ENCODE data around the gene ANKRD6.

The ANKRD6 gene

GRCh38 chr6:89526563-89526869 is 93.6 kb downstream of the ANKRD6 start:
- TF ChIP-seq, protein P1, sequence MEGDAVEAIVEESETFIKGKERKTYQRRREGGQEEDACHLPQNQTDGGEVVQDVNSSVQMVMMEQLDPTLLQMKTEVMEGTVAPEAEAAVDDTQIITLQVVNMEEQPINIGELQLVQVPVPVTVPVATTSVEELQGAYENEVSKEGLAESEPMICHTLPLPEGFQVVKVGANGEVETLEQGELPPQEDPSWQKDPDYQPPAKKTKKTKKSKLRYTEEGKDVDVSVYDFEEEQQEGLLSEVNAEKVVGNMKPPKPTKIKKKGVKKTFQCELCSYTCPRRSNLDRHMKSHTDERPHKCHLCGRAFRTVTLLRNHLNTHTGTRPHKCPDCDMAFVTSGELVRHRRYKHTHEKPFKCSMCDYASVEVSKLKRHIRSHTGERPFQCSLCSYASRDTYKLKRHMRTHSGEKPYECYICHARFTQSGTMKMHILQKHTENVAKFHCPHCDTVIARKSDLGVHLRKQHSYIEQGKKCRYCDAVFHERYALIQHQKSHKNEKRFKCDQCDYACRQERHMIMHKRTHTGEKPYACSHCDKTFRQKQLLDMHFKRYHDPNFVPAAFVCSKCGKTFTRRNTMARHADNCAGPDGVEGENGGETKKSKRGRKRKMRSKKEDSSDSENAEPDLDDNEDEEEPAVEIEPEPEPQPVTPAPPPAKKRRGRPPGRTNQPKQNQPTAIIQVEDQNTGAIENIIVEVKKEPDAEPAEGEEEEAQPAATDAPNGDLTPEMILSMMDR (IDR thresholded peaks at IDR 0.05; ENCODE audit: low read depth, low read length) = no peak
- H3K4me3 ChIP-seq (ENCODE audit: low read depth, low read length) = no peak overlapping the region
- in situ Hi-C loops (cut with HindIII; ENCODE audit: low sequenced_read_pairs) = no loop called here
- no peak for DNase-seq (ENCODE audit: low read depth, low spot score)

- no peak for DNase-seq (ENCODE audit: low read depth, low spot score)
- no peak overlapping the region for H3K4me3 ChIP-seq (ENCODE audit: low read depth, low read length)
- in situ Hi-C loops (cut with HindIII; ENCODE audit: low sequenced_read_pairs) = no loop called here
Measured at GRCh38 chr6:89527634-89528033, 94.7 kb downstream of the ANKRD6 start.

DNA sequence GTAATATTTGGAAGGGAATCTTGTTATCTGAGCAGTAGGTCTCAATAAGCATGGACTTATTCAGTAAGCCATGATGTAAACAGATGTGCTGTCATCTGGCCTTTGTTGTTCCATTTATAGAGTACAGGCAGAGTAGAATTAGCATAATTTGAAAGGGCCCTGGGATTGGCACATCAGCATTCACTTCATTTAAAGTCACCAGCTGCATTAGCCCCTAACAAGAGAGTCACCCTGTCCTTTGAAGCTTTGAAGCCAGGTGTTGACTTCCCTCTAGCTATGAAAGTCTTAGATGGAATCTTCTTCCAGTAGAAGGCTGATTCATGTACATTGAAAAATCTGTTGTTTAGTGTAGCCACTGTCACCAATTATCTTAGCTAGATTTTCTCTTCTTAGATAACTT is 95.9 kb downstream of the ANKRD6 start:
- in situ Hi-C loops (cut with HindIII; ENCODE audit: low sequenced_read_pairs) = no loop called here
- no peak for DNase-seq (ENCODE audit: low read depth, low spot score)
- no peak overlapping the region for H3K4me3 ChIP-seq (ENCODE audit: low read depth, low read length)
- TF ChIP-seq, protein P1 (IDR thresholded peaks at IDR 0.05; ENCODE audit: low read depth, low read length) = no peak

More at GRCh38 chr6:89527634-89528033, 94.7 kb downstream of the ANKRD6 start:
- TF ChIP-seq, protein P1 (IDR thresholded peaks at IDR 0.05; ENCODE audit: low read depth, low read length) = no peak

GRCh38 chr6:89530982-89531381 is 98.0 kb downstream of the ANKRD6 start:
- H3K4me3 ChIP-seq (ENCODE audit: low read depth, low read length) = no peak overlapping the region
- DNase-seq (ENCODE audit: low read depth, low spot score) = no peak
- in situ Hi-C loops (cut with HindIII; ENCODE audit: low sequenced_read_pairs) = no loop called here
- TF ChIP-seq, protein P1 (IDR thresholded peaks at IDR 0.05; ENCODE audit: low read depth, low read length) = no peak

DNA sequence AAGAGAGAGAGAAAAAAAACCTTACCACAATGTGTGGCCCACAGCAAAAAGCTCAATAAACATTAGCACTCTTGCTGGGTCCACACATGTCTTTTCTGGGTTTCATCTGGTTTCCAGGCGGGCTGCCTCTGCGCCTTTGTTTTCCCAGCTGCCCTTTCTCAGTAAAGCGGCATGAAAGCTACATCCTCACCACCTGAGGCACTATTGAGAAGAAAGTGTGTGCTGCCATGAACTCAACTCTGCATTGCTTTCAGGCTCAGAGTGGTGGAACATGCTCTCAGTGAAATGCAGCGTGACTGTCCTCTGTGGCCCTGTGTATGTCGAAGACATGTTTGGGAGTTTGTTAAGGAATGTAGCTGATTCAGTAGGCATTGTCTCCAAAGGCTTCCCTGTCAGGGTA is 103.3 kb downstream of the ANKRD6 start:
- no peak for DNase-seq (ENCODE audit: low read depth, low spot score)
- H3K4me3 ChIP-seq (ENCODE audit: low read depth, low read length) = no peak overlapping the region
- TF ChIP-seq, protein P1 (IDR thresholded peaks at IDR 0.05; ENCODE audit: low read depth, low read length) = peak; percentile 8
- in situ Hi-C loops (cut with HindIII; ENCODE audit: low sequenced_read_pairs) = no loop called here

DNA sequence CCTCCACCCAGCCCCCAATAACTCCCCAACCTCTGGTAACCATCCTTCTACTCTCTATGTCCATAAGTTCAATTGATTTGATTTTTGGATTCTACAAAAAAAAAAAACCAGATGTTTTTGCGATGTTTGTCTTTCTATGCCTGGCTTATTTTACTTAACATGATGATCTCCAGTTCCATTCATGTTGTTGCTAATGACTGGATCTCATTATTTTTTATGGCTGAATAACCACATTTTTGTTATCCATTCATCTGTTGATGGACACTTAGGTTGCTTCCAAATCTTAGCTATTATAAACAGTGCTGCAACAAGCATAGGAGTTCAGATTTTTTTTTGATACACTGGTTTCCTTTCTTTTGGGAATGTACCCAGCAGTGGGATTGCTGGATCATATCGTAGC is 106.8 kb downstream of the ANKRD6 start:
- in situ Hi-C loops (cut with HindIII; ENCODE audit: low sequenced_read_pairs) = no loop called here
- no peak for DNase-seq (ENCODE audit: low read depth, low spot score)
- TF ChIP-seq, protein P1 (IDR thresholded peaks at IDR 0.05; ENCODE audit: low read depth, low read length) = no peak
- H3K4me3 ChIP-seq (ENCODE audit: low read depth, low read length) = no peak overlapping the region

Data from astrocyte of the spinal cord (primary cell).